Suppressor macrophage treated with lipopolysaccharide for 1 hour (primary cell): ENCODE data around the gene BMP8A.
"Not testable (repeated sequence)": the region's sequence is repeated elsewhere in the genome, so short reads cannot be mapped to it uniquely, and the experiment has no call there.

Experiments used
- DNase-seq, 3 donors: peaks; one replicate each; pipeline ENCODE4 v3.0.0-alpha.2; 2020 to 2022

Gene BMP8A

GRCh38 chr1:39507230-39507928 lies 15.9 kb downstream of the BMP8A start:
- DNase-seq: peak; percentile 45 to 53 (median 48)

- DNase-seq: no peak
Measured at GRCh38 chr1:39508266-39508665, 16.8 kb downstream of the BMP8A start.

- peak; percentile 25 to 37 (median 32) for DNase-seq
Measured at GRCh38 chr1:39508857-39509305, 17.4 kb downstream of the BMP8A start.

GRCh38 chr1:39509360-39510009 lies 18.0 kb downstream of the BMP8A start:
- DNase-seq: peak in 2 of 3 donors; percentile 50 to 51

- not testable (repeated sequence) for DNase-seq
Measured at GRCh38 chr1:39510570-39511186, 19.2 kb downstream of the BMP8A start.

- not testable (repeated sequence) for DNase-seq
Measured at GRCh38 chr1:39511477-39511876, 20.0 kb downstream of the BMP8A start.

- DNase-seq: not testable (repeated sequence)
Measured at GRCh38 chr1:39512234-39512847, 20.9 kb downstream of the BMP8A start.

GRCh38 chr1:39514710-39515124 lies 23.3 kb downstream of the BMP8A start:
- peak in 1 of 3 donors; percentile 13 for DNase-seq

GRCh38 chr1:39515131-39516086 lies 24.0 kb downstream of the BMP8A start:
- DNase-seq: peak; percentile 49 to 82 (median 58)

- not testable (repeated sequence) for DNase-seq
Measured at GRCh38 chr1:39516841-39517240, 25.4 kb downstream of the BMP8A start.

- DNase-seq: not testable (repeated sequence)
Measured at GRCh38 chr1:39517936-39518335, 26.5 kb downstream of the BMP8A start.

GRCh38 chr1:39519376-39519775 lies 27.9 kb downstream of the BMP8A start:
- DNase-seq: not testable (repeated sequence)

GRCh38 chr1:39522221-39522620 lies 30.8 kb downstream of the BMP8A start:
- DNase-seq: not testable (repeated sequence)

GRCh38 chr1:39522661-39523567 lies 31.5 kb downstream of the BMP8A start:
- no peak for DNase-seq

- DNase-seq: no peak
Measured at GRCh38 chr1:39524171-39524570, 32.7 kb downstream of the BMP8A start.

- no peak for DNase-seq
Measured at GRCh38 chr1:39524591-39525365, 33.3 kb downstream of the BMP8A start.

- no peak for DNase-seq
Measured at GRCh38 chr1:39525366-39526165, 34.1 kb downstream of the BMP8A start.

- DNase-seq: no peak
Measured at GRCh38 chr1:39526466-39527189, 35.2 kb downstream of the BMP8A start.

GRCh38 chr1:39527190-39527579 lies 35.7 kb downstream of the BMP8A start:
- DNase-seq: not testable (repeated sequence)
